ENCODE data around the gene KCND2.

The KCND2 gene

GRCh38 chr7:120311028-120311788 is 38.2 kb downstream of the KCND2 start:
- no peak for ATAC-seq

- no peak for ATAC-seq
Observed at GRCh38 chr7:120320218-120320961, 47.4 kb downstream of the KCND2 start.

GRCh38 chr7:120327054-120327453 is 54.1 kb downstream of the KCND2 start:
- ATAC-seq: no peak

GRCh38 chr7:120332433-120332832 is 59.5 kb downstream of the KCND2 start:
- no peak for ATAC-seq

- no peak for ATAC-seq
Observed at GRCh38 chr7:120334475-120334874, 61.5 kb downstream of the KCND2 start.

- ATAC-seq: no peak
Observed at GRCh38 chr7:120337308-120337907, 64.4 kb downstream of the KCND2 start.

- no peak for ATAC-seq
Observed at GRCh38 chr7:120344276-120344675, 71.3 kb downstream of the KCND2 start.

GRCh38 chr7:120353171-120353570 is 80.2 kb downstream of the KCND2 start:
- ATAC-seq: no peak

- no peak for ATAC-seq
Observed at GRCh38 chr7:120360918-120361317, 87.9 kb downstream of the KCND2 start.

- no peak for ATAC-seq
Observed at GRCh38 chr7:120363414-120363813, 90.4 kb downstream of the KCND2 start.

GRCh38 chr7:120370954-120371353 is 98.0 kb downstream of the KCND2 start:
- ATAC-seq: no peak

- ATAC-seq: no peak
Observed at GRCh38 chr7:120373174-120373573, 100.2 kb downstream of the KCND2 start.

GRCh38 chr7:120394595-120394994 is 121.6 kb downstream of the KCND2 start:
- no peak for ATAC-seq

GRCh38 chr7:120395526-120396019 is 122.6 kb downstream of the KCND2 start:
- no peak for ATAC-seq

GRCh38 chr7:120398284-120399000 is 125.5 kb downstream of the KCND2 start:
- no peak for ATAC-seq

- no peak for ATAC-seq
Observed at GRCh38 chr7:120400806-120401455, 128.0 kb downstream of the KCND2 start.

GRCh38 chr7:120402079-120402767 is 129.2 kb downstream of the KCND2 start:
- no peak for ATAC-seq

GRCh38 chr7:120402801-120403200 is 129.8 kb downstream of the KCND2 start:
- no peak for ATAC-seq

- ATAC-seq: no peak
Observed at GRCh38 chr7:120404042-120404441, 131.1 kb downstream of the KCND2 start.

- ATAC-seq: no peak
Observed at GRCh38 chr7:120405652-120406051, 132.7 kb downstream of the KCND2 start.

- no peak for ATAC-seq
Observed at GRCh38 chr7:120407010-120407409, 134.0 kb downstream of the KCND2 start.
